Measurements from ENCODE around the gene PALS1.

The PALS1 gene

GRCh38 chr14:67276131-67276530, 34.9 kb downstream of the PALS1 start:
- no peak overlapping the region for H3K4me3 ChIP-seq (ENCODE audit: control insufficient read depth, low read depth, low read length)
- no peak for DNase-seq (ENCODE audit: low read depth)
- no peak for TF ChIP-seq CTCF (IDR thresholded peaks at IDR 0.05; ENCODE audit: control insufficient read depth, insufficient read depth, low read depth, low read length, missing control alignments)

- TF ChIP-seq CTCF (IDR thresholded peaks at IDR 0.05; ENCODE audit: control insufficient read depth, insufficient read depth, low read depth, low read length, missing control alignments), result no peak
- DNase-seq (ENCODE audit: low read depth), result no peak
- H3K4me3 ChIP-seq (ENCODE audit: control insufficient read depth, low read depth, low read length), result no peak overlapping the region
Observed at GRCh38 chr14:67280506-67280905, 39.3 kb downstream of the PALS1 start.

- H3K4me3 ChIP-seq (ENCODE audit: control insufficient read depth, low read depth, low read length), result no peak overlapping the region
- no peak for TF ChIP-seq CTCF (IDR thresholded peaks at IDR 0.05; ENCODE audit: control insufficient read depth, insufficient read depth, low read depth, low read length, missing control alignments)
- peak; percentile 31 for DNase-seq (ENCODE audit: low read depth)
Observed at GRCh38 chr14:67285876-67286452, 44.7 kb downstream of the PALS1 start.
